ENCODE data around the gene TRIML1. TPM values are rescaled to one million over a fixed set of nuclear protein-coding genes. Genes with fewer than 3 reads are reported as not detected.

TRIML1 gene
- total RNA-seq, 1 experiment from 2014 or later = not detected

DNA sequence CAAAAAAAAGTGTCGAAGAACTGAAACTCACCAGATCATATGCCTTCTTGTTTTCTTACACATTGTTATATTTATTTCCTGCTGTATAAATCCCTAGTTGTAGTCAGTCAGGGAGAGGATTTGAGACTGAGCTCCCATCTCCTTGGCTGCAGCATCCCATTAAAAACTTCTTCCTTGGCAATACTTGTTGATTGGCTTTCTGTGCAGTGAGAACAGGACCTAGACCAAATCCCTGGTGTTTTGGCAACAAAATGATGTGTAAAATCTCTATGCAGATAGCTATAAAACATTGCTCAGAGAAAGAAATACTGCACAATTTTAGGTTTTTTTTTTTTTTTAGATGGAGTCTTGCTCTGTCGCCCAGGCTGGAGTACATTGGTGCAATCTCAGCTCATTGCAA lies 47.9 kb downstream of the TRIML1 start:
- ChIA-PET POLR2A (no interaction called here), RAD21 (ENCODE audit: low non-redundant PET in 1 of 2, low total read pairs in 2 of 2, uncharacterized antibody in 2 of 2, unreplicated experiment in 2 of 2) (no interaction called here), CTCF (no interaction called here)
- H3K9me3 ChIP-seq (ENCODE audit: control insufficient read depth in 1 of 2, insufficient read depth in 1 of 2, low read depth in 1 of 2, low read length in 2 of 2) = no peaks in the 10 kb centered on the region
- no peak for DNase-seq (ENCODE audit: low read depth, low spot score)
- no peak for ATAC-seq
- no peaks in the 10 kb centered on the region for H3K4me1 ChIP-seq (ENCODE audit: control insufficient read depth in 1 of 2, insufficient read depth in 2 of 2, low read length in 2 of 2)
- H3K79me2 ChIP-seq (ENCODE audit: insufficient read depth, low read length) = no peaks in the 10 kb centered on the region
- no peak overlapping the region for H3K4me2 ChIP-seq (ENCODE audit: low read length)
- H3K4me3 ChIP-seq (replicated peaks in 1 of 2; ENCODE audit: low read depth in 1 of 2, low read length in 2 of 2) = no peak overlapping the region
- H4K20me1 ChIP-seq (ENCODE audit: insufficient read depth) = no peaks in the 10 kb centered on the region
- no peaks in the 10 kb centered on the region for H3K36me3 ChIP-seq (ENCODE audit: control insufficient read depth in 1 of 2, insufficient read depth in 2 of 2, low read length in 2 of 2)
- H3K9me2 ChIP-seq (ENCODE audit: insufficient read depth) = no peaks in the 10 kb centered on the region
- H2AFZ ChIP-seq (ENCODE audit: low read depth, low read length, poor library complexity, severe bottlenecking) = no peak overlapping the region
- H3K27ac ChIP-seq (ENCODE audit: low read depth, low read length) = no peak overlapping the region
- TF ChIP-seq CBX3 (IDR thresholded peaks at IDR 0.05; ENCODE audit: low read depth) = no peak
- no peak for TF ChIP-seq SIN3A (IDR thresholded peaks at IDR 0.05; ENCODE audit: low read depth)
- TF ChIP-seq FOSL1 (IDR thresholded peaks at IDR 0.05; ENCODE audit: low read depth) = no peak
- TF ChIP-seq POLR2A (IDR thresholded peaks at IDR 0.05; ENCODE audit: borderline replicate concordance, extremely low read depth, insufficient read depth, insufficient read length) = no peak
- TF ChIP-seq SRF (IDR thresholded peaks at IDR 0.05; ENCODE audit: low read depth) = no peak
- TF ChIP-seq TCF7L2 (IDR thresholded peaks at IDR 0.05; ENCODE audit: borderline replicate concordance, extremely low read depth, insufficient read depth, insufficient read length) = no peak
- TF ChIP-seq SP1 (IDR thresholded peaks at IDR 0.05; ENCODE audit: low read depth) = no peak
- TF ChIP-seq, protein P1, sequence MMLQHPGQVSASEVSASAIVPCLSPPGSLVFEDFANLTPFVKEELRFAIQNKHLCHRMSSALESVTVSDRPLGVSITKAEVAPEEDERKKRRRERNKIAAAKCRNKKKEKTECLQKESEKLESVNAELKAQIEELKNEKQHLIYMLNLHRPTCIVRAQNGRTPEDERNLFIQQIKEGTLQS (IDR thresholded peaks at IDR 0.05) = no peak
- no peak for TF ChIP-seq ZFX (IDR thresholded peaks at IDR 0.05)
- TF ChIP-seq, protein P2, sequence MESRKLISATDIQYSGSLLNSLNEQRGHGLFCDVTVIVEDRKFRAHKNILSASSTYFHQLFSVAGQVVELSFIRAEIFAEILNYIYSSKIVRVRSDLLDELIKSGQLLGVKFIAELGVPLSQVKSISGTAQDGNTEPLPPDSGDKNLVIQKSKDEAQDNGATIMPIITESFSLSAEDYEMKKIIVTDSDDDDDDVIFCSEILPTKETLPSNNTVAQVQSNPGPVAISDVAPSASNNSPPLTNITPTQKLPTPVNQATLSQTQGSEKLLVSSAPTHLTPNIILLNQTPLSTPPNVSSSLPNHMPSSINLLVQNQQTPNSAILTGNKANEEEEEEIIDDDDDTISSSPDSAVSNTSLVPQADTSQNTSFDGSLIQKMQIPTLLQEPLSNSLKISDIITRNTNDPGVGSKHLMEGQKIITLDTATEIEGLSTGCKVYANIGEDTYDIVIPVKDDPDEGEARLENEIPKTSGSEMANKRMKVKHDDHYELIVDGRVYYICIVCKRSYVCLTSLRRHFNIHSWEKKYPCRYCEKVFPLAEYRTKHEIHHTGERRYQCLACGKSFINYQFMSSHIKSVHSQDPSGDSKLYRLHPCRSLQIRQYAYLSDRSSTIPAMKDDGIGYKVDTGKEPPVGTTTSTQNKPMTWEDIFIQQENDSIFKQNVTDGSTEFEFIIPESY (IDR thresholded peaks at IDR 0.05; ENCODE audit: extremely low read depth, insufficient replicate concordance, low read length) = no peak
- TF ChIP-seq ELF1 (IDR thresholded peaks at IDR 0.05; ENCODE audit: borderline replicate concordance, low read depth) = no peak
- no peak for TF ChIP-seq EGR1 (IDR thresholded peaks at IDR 0.05; ENCODE audit: low read depth)
- TF ChIP-seq CEBPB (IDR thresholded peaks at IDR 0.05; ENCODE audit: low read depth) = no peak
- no peak for TF ChIP-seq EZH2 (IDR thresholded peaks at IDR 0.05)
- TF ChIP-seq, protein P3, sequence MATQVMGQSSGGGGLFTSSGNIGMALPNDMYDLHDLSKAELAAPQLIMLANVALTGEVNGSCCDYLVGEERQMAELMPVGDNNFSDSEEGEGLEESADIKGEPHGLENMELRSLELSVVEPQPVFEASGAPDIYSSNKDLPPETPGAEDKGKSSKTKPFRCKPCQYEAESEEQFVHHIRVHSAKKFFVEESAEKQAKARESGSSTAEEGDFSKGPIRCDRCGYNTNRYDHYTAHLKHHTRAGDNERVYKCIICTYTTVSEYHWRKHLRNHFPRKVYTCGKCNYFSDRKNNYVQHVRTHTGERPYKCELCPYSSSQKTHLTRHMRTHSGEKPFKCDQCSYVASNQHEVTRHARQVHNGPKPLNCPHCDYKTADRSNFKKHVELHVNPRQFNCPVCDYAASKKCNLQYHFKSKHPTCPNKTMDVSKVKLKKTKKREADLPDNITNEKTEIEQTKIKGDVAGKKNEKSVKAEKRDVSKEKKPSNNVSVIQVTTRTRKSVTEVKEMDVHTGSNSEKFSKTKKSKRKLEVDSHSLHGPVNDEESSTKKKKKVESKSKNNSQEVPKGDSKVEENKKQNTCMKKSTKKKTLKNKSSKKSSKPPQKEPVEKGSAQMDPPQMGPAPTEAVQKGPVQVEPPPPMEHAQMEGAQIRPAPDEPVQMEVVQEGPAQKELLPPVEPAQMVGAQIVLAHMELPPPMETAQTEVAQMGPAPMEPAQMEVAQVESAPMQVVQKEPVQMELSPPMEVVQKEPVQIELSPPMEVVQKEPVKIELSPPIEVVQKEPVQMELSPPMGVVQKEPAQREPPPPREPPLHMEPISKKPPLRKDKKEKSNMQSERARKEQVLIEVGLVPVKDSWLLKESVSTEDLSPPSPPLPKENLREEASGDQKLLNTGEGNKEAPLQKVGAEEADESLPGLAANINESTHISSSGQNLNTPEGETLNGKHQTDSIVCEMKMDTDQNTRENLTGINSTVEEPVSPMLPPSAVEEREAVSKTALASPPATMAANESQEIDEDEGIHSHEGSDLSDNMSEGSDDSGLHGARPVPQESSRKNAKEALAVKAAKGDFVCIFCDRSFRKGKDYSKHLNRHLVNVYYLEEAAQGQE (IDR thresholded peaks at IDR 0.05; ENCODE audit: low read depth) = no peak
- TF ChIP-seq YY1 (IDR thresholded peaks at IDR 0.05; ENCODE audit: extremely low read depth, insufficient replicate concordance, low read depth, low read length) = no peak
- TF ChIP-seq ZNF274 (IDR thresholded peaks at IDR 0.05; ENCODE audit: low read depth, low read length) = no peak
- no peak for TF ChIP-seq RAD21 (IDR thresholded peaks at IDR 0.05; ENCODE audit: low read depth)
- TF ChIP-seq, protein P4, sequence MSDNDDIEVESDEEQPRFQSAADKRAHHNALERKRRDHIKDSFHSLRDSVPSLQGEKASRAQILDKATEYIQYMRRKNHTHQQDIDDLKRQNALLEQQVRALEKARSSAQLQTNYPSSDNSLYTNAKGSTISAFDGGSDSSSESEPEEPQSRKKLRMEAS (IDR thresholded peaks at IDR 0.05) = no peak
- TF ChIP-seq JUND (IDR thresholded peaks at IDR 0.05) = no peak
- H3K9ac ChIP-seq (ENCODE audit: low read length) = no peak overlapping the region
- no TSS peak for BruUV-seq (replicated peaks)
- intact Hi-C loops (cut with micrococcal nuclease) = no loop called here
- no peaks in the 10 kb centered on the region for H3K27me3 ChIP-seq (ENCODE audit: insufficient read depth, low read length)

All from HCT116 (cell line).